HG03558 (cell line): ENCODE measurements around the gene CHRNA7.

Experiments
- ATAC-seq: cut with Tn5 transposase; IDR thresholded peaks from one replicate; pipeline ENCODE4 v1.9.1; 2021; ENCODE audit warnings: moderate number of reproducible peaks; ENCODE audit not compliant: unreplicated experiment; ENCODE audit errors: extremely low read depth

The CHRNA7 gene

DNA sequence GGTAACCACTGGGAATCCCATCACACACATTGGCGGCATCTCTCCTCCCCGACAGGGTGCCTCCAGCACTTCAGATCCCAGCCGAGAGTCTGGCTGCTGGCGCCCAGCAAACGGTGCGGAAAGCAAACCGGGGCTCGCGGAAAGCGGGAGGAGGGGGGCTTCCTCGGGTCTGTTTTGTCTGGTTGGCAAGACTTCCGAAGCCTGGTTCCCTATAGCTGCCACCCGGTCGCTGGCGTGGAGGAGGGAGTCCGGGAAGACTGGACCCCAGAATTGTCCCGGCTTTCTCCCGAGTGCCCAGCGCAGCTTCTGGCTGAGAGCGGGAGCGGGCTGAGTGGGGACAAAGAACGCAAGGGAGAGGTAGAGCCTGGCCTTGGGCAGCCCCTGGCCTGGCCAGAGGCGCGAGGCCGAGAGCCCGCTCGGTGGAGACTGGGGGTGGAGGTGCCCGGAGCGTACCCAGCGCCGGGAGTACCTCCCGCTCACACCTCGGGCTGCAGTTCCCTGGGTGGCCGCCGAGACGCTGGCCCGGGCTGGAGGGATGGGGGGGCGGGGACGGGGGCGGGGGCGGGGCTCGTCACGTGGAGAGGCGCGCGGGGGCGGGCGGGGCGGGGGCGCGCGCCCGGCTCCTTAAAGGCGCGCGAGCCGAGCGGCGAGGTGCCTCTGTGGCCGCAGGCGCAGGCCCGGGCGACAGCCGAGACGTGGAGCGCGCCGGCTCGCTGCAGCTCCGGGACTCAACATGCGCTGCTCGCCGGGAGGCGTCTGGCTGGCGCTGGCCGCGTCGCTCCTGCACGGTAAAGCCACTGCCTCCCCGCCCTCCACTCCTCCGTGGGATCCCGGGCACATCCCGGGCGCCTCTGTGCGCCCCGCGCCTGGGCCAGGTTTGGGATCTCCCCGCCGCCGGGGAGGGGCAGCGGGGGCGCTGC is at the start of gene CHRNA7:
Gene CHRNA7, plus strand, starts transcription at position 654 of the 920 bp plus-strand sequence. Its CDS starts 80 bp downstream, at position 734.
- ATAC-seq: no peak

DNA sequence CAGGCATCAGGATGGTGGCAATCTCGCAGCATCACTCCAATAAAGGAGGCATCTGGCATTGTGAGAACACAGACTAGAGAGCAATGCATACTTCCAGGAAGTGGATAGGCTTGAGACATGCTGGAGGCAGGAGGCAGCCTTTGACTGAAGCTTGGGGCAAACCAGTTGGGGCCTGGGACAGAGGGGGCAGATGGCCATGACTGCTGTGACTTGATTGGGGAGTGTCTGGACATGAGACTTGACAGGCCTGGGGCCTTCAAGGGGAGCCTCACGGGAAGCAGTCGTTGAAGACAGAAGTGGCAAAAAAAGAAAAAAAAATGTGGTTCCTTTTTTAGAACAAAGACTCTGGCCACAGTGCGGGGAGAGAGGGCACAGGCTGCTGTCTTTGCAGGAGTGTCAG is 44.7 kb upstream of the CHRNA7 start:
- ATAC-seq: no peak

DNA sequence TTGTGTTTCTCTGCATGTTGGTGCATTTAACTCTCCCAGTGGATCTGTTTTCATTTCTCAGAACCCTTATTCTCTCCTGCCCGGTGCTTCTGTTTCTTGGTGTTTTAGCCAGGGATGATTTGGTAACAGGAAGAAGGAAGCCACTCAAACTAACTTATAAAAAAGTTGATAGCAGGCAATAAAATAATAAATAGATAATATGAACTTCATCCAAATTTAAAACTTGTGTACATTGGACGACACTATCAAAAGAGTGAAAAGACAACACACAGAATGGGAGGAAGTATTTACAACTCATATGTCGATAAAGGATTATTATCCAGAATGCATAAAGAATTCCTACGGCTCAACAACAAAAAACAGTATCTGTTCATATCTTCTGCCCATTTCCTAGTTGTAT is 37.3 kb upstream of the CHRNA7 start:
- no peak for ATAC-seq

DNA sequence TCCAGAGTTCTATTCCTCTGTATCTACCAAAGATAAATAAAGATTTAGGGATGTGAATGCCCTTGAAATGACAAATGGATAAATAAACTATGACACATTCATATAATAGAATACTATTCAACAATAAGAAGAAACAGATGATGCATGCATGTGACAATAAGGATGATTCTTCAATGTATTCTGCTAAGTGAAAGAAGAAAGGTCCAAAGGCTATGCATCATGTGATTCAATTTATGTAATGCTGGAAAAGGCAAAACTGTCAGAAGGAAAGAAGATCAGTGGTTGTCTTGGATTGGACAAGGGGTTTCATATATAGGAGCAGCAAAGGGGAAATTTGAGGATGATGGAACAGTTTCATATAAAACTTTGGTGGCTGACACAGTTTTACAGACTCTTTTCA is 32.6 kb upstream of the CHRNA7 start:
- no peak for ATAC-seq

DNA sequence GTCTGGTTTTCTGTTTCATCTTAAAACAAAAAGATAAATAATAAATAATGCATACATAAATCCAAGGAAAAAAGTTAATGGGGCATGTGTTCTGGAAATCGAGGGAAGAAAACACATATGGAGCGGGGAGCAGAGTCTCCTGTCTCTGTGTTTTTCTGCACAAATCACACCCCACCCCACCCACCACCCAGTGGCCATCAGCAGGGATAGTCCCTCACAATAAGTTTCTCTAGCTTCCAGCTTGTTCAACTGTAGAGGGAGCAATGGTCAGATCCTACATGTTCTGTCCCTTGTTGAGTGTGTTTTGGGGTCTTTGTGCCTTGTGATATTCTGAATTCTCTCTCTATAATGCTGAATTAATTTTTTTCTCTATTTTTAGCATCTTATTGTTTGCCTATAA is 26.8 kb upstream of the CHRNA7 start:
- ATAC-seq: no peak

DNA sequence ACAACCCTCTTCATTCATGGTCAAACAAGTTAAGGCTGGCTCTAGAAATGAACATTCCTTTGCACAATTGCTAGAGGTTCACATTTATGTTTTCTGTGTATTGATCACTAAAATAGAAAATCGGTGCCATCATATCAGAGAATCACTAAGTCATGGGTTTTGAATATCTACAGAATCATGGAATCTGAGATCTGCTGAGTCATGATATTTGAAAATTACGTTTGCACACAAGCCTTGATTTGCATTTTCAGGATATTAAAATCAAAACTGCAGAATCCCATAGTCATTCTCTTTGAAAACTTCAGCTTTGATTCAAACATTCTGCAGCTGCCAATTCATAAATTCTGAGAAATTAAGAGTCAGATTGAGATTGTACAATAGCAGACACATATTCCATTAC is 26.1 kb upstream of the CHRNA7 start:
- no peak for ATAC-seq

DNA sequence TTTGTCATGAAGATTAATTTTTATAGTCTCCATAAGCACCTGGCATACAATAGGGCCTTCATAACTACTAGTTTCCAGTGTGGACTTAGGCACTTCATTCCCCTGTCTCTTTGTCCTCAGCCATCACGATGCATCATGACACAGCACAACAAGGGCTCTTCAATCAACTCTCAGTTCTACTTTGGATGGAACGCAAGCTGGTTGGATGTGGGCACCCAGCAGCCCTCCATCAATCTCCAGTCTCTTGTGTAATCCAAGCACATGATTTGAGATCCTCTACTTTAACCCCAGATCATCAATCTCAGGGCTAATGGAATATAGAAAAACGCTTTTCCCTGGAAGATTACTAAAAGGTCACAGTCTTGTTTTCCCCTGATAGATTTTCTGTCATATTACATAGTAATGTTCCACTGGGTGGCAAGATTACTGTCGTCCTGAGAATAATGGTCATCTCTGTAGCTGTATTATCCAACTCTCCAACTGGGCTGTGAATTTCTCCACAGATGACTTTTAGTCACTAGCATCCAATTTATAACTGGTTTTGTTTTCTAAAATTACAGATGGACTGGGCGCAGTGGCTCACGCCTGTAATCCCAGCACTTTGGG is 22.9 kb upstream of the CHRNA7 start:
- ATAC-seq: no peak

DNA sequence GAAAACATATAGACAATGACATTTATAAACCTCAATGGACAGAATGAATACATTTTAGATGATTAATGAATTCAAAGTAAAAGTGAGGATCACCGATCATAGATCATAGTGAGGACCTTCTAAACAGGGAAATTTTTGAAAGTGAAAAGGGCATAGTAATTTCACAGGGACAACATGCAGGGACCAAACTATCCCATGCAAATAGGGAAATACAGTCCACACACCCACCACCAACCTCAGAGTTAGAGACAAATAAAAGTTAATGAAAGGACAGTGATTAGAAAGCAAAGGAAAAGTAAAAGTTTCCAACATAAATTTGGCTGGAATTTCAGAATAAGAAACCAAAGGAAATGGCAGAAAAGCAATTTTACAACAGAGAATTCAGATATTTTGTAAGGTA is 15.4 kb upstream of the CHRNA7 start:
- no peak for ATAC-seq

DNA sequence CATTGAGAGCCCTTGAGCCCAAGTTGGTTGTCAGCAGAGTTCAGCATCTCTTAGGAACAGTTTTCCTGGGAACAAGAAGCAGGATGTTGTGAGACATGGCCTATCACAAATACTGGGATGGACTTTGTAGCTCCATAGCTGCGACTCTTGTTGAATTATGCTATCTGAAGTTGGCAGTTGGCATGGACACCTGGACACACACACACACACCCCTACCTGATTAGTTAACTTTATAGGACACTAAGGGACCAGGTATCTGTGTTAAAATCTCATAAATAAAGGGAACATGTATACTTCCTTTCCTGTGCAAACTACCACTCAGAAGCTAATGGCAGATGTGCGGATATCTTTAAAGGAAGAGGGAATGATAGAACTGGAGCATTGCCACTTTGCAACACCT is 10.2 kb upstream of the CHRNA7 start:
- ATAC-seq: no peak

DNA sequence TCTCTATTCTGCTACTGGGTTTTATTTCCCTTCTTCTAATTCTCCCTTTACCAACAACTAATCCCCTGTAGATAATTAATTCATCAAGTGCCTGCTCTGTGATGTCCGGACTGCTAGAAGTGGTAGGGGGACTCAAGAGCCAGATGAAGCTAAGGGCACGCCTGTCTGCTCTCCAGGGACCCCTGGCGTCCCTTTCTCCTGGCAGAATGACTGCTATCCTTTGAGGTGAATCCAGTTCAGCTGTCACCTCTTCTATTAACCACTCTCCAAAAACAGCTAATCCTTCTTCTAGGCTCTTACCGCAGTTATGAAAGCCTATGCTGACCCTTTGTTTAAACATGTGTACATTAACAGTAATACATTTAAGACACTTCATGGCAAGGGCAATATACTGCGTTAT is 1.4 kb upstream of the CHRNA7 start:
- ATAC-seq: no peak

DNA sequence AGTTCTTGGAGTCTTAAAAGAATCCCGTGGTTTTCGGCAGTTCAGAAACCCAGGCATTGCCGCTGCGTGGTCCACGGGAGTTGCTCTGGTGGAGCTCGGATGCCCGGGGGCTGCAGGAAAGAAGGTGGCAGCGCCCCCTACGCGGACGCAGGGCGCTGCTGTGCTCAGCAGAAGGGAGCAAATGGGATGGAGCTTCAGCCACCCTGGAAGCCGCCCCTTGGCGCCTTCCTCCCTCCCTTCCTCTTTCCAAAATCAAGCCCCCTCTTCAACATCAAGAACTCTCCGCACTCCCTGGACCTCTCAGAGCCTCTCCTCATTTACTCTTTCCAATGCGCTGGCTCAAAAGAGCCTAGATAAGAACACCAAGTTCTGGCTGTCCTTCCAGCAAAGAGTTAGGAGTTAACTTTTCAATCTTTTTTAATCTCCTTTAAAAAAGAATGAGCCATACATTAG is 880 bp upstream of the CHRNA7 start:
- no peak for ATAC-seq

DNA sequence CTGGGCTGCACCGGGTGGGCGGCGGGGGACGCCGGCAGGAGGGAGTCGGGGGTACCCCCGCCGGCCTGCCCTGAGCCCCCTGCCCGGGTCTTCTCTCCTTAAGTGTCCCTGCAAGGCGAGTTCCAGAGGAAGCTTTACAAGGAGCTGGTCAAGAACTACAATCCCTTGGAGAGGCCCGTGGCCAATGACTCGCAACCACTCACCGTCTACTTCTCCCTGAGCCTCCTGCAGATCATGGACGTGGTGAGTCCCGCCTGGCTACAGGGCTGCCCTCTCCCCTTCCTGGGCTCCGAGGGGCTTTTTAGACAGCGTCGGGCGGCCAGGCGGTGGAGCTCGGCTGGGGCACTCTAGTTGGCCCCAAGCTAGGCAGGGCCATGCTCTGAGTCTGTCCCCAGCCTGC is 480 bp downstream of the CHRNA7 start:
- ATAC-seq: no peak

DNA sequence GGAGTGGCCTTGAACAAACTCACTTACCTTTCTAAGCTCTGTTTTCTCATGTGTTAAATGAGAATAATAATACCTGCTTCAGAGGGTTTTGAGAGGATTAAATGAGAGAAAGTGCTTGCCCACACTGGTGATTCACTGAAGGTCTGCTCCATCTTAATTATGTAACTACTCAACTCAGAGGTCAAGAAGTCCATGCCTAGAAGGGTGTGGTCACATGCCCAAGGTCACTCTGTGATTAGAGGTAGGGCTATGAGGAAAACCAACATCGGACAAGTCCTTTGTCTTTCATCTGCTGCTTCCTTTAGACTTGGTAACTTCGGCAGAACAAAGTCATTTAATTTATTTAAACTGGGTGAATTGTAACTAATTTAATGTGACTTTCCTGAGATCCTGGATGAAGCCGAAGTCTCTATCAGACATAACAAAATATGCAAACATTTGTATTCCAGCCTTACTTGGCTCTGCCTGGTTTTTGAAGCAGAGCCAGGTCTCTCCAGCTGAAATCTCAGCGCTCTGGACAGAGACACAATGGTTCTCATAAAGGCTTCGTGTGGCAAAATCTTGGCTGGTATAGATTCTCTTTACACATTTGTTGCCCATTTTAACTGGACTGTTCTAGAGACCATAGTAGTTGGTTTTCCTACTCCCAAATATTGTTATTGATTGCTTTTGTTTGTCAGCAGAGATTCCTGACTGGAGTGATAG is 3.0 kb downstream of the CHRNA7 start:
- ATAC-seq: no peak

DNA sequence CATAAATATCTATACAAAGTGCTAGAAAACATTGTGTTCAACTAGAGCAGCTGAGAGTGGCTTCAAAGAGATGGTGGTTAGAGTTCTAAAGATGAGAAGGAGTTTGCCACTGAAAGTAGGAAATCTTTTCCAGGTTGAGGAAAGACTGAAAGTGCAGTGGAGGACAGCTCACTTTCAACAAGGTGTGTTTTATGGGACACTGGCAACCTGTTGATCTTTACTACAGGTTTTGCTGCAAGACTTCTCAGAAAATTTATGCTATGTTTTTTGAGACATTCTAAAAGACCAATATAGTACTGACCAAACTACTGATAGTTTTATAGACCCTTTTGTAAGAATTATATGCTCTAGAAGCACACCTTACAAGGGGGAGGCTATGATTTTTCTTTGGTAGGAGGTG is 3.8 kb downstream of the CHRNA7 start:
- no peak for ATAC-seq

DNA sequence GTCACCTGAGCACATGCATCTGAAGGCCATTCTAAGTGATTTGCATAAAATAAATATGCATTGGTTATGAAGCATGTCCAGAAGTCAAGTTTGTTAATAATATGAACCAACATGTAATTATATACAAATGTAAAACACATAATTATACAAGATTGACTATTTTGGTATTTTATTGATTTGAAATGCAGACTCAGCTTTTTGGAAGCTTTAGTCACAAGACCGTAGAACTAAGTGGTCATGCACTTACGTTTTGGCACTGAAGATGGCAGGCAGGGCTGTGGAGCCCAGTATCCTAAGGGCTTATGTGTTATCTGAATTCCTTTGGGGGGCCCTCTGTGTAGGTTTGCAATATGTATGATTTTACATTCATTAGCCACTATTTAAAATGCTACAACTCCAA is 5.0 kb downstream of the CHRNA7 start:
- no peak for ATAC-seq

DNA sequence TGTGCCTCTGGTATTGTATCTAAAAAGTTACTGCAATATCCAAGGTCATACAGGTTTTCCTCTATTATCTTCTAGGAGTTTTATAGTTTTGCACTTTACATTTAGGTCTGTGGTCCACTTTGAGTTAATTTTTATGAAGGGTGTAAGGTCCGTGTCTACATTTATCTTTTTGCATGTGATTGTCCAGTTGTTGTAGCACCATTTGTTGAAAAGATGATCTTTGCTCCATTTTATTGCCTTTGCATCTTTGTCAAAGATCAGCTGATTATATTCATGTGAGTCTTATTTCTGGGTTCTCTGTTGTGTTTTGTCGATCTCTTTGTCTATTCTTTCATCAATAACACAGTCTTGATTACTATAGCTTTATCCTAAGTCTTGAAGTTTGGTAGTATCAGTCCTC is 6.7 kb downstream of the CHRNA7 start:
- no peak for ATAC-seq

DNA sequence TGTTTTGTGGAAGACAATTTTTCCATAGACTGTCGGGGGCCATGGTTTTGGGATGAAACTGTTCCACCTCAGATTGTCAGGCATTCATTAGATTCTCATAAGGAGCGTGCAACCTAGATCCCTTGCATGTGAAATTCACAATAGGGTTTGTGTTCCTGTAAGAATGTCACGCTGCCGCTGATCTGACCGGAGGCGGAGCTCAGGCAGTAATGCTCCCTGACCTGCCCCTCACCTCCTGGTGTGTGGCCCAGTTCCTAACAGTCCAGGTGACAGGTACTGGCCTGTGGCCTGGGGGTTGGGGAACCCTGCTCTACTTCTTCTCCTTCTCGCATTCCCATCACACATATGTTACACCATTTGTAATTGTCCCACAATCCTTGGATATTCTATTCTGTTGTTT is 11.0 kb downstream of the CHRNA7 start:
- no peak for ATAC-seq

DNA sequence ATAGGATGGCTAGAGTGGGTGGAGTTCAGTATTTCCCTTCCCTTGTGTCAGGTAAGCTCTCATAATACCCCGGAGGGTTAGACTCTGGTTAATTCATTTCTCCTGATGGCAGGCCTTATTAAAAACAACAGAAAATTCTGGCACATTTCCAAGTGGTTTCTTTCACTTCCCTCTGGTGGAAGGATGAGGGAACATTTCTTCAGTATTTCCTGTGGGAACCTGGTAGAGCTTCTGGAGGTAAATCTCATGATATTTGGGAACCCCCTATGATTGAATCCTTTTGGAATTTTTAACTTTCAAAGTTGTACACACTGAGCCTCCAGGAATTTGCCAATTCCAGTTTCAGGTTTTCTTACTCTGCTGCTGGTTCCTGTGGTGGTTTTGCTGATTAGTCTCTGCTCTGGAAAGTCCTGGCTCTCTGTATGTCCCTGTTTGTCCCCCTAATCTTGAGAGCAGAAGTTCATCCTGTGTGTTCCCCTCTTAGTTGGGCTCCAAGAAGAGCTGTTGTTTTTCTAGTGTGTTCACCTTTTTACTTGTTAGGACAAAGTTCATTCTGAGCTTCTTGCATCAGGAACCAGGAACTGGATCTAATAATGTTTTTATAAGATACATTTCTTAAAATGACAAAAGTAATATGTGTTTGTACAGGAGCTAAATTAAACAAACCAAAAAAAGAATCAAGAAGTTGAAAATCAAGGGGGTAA is 12.1 kb downstream of the CHRNA7 start:
- ATAC-seq: no peak

DNA sequence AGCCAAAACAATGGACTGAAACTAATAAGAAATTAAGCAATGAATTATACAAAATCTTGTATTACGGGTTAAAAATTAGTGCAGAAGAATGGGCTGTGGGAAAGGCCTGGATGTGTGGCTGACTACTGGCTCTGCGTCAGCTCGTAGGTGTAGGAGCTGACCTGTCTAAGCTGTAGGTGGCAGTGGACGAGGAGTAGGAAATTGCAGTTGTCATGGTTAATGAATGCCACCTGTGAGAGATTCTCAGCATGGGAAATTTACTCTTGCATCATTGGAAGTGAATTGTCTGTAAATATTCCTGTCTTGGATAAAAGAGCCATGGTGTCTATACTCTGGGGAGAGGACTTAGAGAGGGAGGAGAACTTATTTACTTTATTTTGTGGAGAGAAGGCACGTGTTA is 23.4 kb downstream of the CHRNA7 start:
- no peak for ATAC-seq

DNA sequence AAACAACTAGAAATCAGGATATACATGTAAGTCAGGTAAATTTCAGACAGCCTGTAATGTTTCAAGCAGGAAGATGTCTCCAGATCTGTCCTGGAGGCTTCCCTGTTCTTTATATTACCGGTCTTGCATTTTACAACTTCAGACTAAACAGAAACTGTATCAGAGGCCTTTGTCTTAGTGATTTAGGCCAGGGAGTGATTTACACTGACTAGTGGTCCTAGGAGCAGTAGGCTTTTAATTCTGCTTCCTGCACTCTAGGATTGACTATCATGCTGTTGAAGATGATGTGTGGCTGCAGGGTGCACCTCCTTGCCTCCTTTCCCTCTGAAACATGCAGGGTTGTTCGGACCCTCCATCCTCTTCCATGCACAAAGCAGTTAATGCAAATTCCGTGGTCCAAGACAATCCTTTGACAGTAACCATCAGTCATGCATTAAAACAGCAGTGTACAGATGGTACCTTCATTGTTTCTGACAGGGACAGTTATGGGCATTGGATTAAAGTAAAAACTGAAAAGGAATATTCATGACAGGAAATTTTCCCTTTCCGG is 27.6 kb downstream of the CHRNA7 start:
- no peak for ATAC-seq
